Measurements from ENCODE around the gene WNT1.

- TF ChIP-seq YY1 (IDR thresholded peaks at IDR 0.05; ENCODE audit: low read depth, low read length) (no peak), EZH2 (IDR thresholded peaks at IDR 0.05; ENCODE audit: borderline replicate concordance, control insufficient read depth, low read depth, low read length) (no peak), CTCF (IDR thresholded peaks at IDR 0.05 in 2 of 3, conservative IDR thresholded peaks at IDR 0.05 in 1 of 3; ENCODE audit: control insufficient read depth in 2 of 3, extremely low read depth in 1 of 3, insufficient read depth in 1 of 3, low read depth in 3 of 3, low read length in 3 of 3) (no peak), RFX5 (IDR thresholded peaks at IDR 0.05; ENCODE audit: low read depth, low read length) (no peak), USF1 (IDR thresholded peaks at IDR 0.05; ENCODE audit: borderline replicate concordance, extremely low read length, insufficient read depth, low read depth, low read length) (no peak), RAD21 (IDR thresholded peaks at IDR 0.05; ENCODE audit: insufficient read depth, low read depth, low read length) (no peak), MEF2A (IDR thresholded peaks at IDR 0.05; ENCODE audit: insufficient read depth, low read depth, low read length) (no peak), REST (IDR thresholded peaks at IDR 0.05; ENCODE audit: low read depth, low read length) (no peak), KDM1A (IDR thresholded peaks at IDR 0.05; ENCODE audit: borderline replicate concordance) (no peak)
Observed at GRCh38 chr12:48938805-48939204, 39.3 kb upstream of the WNT1 start.

Data from GM12878 (cell line).